HPDE6-E6E7 (cell line): Measurements from ENCODE around the gene JUNB.
"Not testable (repeated sequence)": the region's sequence is repeated elsewhere in the genome, so short reads cannot be mapped to it uniquely, and the experiment has no call there.

Experiments
- DNase-seq: peaks from one replicate; pipeline ENCODE4 v3.0.0; 2011; ENCODE audit warnings: missing footprints; ENCODE audit errors: extremely low spot score

JUNB gene

GRCh38 chr19:12804051-12804450, 12.8 kb downstream of the JUNB start:
- DNase-seq: no peak

GRCh38 chr19:12806242-12807081, 15.2 kb downstream of the JUNB start, which contains the start of gene RNASEH2A:
Gene RNASEH2A (plus strand): TSS chr19:12806584. CDS start chr19:12806674, 90 bp downstream.
- peak; percentile 94 for DNase-seq

GRCh38 chr19:12815088-12815487, 23.8 kb downstream of the JUNB start:
- DNase-seq: no peak

DNA sequence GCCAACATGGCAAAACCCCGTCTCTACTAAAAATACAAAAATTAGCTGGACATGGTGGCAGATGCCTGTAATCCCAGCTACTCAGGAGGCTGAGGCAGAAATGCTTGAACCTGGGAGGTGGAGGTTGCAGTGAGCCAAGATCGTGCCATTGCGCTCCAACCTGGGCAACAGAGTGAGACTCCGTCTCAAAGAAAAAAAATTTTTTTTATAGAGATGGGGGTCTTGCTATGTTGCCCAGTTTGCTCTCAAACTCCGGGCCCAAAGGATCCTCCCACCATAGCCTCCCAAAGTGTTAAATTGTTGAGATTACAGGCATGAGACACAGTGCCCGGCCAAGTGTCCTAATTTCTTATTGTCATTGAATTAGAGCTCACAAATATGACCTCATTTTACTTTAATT, 25.9 kb downstream of the JUNB start:
- DNase-seq: not testable (repeated sequence)

- not testable (repeated sequence) for DNase-seq
Observed at GRCh38 chr19:12817810-12818209, 26.5 kb downstream of the JUNB start.

- DNase-seq: no peak
Observed at GRCh38 chr19:12821761-12822160, 30.5 kb downstream of the JUNB start.

- no peak for DNase-seq
Observed at GRCh38 chr19:12825254-12826131, 34.2 kb downstream of the JUNB start.

- DNase-seq: no peak
Observed at GRCh38 chr19:12828494-12828893, 37.2 kb downstream of the JUNB start.

GRCh38 chr19:12833418-12833737, 42.1 kb downstream of the JUNB start:
- no peak for DNase-seq

DNA sequence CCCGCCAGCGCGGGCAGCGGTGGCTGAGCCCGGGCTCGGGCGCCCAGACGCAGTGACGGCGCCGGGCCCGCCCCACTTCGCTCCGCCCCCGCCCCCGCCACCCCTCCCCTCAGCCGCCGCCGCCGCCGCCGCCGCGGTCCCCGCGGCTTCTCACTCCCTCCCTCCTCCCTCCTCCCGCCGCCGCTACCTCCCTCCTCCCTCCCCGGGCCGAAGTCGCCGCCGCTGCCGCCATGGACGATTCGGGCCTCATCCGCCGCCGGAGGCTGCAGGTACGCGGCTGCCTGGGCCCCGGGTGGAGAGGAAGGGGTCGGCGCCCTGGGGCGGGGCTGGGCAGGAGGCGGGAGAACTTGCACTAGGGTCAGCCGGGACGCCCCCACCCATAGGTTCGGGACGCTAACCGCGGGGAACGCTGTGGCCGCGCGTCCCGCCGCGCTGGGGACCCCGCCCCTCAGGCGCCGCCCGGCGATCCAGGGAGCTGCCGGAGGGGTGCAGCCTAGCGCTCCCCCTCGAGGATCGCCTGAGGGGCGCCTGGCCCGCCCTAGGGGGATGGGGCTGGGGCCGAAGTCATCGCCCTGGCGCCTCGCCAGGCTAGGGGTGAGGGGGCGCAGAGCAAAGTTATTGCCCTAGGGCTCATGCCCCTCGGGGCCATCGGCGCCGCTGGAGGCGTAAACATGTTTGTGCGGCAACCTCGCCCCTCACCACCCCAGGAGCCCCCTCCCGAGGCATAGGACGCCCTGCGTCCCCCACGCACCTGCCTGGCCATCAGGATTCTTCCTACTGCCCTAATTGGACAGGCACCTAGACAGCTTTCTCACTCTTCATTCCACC, 42.7 kb downstream of the JUNB start:
- DNase-seq: no peak

GRCh38 chr19:12834566-12834943, 43.3 kb downstream of the JUNB start, which contains the start of gene RTBDN:
Gene RTBDN (minus strand): TSS chr19:12834579. CDS start chr19:12829979, 4,600 bp downstream.
- DNase-seq: no peak

- no peak for DNase-seq
Observed at GRCh38 chr19:12834976-12835757, 43.9 kb downstream of the JUNB start.

- no peak for DNase-seq
Observed at GRCh38 chr19:12836529-12836863, 45.2 kb downstream of the JUNB start.

- no peak for DNase-seq
Observed at GRCh38 chr19:12837225-12837624, 45.9 kb downstream of the JUNB start.

GRCh38 chr19:12838182-12838885, 47.0 kb downstream of the JUNB start, which contains the start of gene MAST1:
Gene MAST1 (plus strand): TSS chr19:12838515. CDS start chr19:12838573, 58 bp downstream.
- DNase-seq: no peak

- no peak for DNase-seq
Observed at GRCh38 chr19:12838886-12839756, 47.8 kb downstream of the JUNB start.

GRCh38 chr19:12840091-12841079, 49.1 kb downstream of the JUNB start:
- no peak for DNase-seq

DNA sequence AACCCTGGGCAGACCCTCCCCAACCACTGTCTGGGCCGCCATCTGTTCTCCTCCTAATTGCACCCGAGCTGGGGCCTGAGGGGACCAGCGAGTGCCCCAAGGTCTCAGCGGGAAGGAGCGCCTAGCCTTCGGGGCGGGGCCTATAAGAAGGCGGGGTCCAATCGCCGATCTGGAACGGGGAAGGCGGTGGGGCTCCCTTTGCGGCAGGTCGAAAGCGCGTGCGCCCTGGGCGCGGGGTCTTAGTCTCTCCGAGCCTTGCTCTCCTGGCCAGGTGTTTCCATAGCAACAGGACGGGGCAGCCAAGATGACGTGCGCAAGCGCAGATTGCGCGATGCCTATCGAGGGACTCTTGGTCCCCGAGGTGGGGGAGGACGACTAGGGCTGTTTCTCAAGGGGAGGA, 49.8 kb downstream of the JUNB start:
- no peak for DNase-seq
